ENCODE data around the gene CFAP221. TPM values are rescaled to one million over a fixed set of nuclear protein-coding genes. Genes with fewer than 3 reads are reported as not detected.

CFAP221 gene
- total RNA-seq, 5 donors from 2014 or later (not counting 1 experiment from before 2014, with no cell fraction given): not detected

DNA sequence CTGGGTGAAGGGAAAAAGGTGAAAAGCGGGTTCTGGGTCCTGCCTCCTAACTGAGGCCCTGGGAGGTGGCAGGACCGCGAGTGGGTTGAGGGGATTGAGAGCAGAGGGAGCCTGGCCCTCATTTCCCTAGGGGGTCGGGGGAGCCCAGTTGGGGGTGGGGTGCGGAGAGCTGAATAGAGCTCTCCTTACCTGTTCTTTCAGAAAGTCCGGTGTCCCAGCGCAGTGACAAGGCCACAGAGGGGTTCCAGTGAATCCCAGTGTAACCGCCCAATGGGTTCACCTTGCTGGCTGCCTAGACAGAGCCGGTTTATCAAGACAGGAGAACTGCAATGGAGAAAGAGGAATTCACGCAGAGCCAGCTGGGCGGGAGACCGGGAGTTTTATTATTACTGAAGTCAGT lies 157.1 kb downstream of the CFAP221 start:
- Mint-ChIP-seq H3K4me3 (no peak overlapping the region), H3K9me3 (no peaks in the 10 kb centered on the region), H3K27ac (no peak overlapping the region), H3K36me3 (peaks cover 10% of the 10 kb centered on the region), H3K4me1 (peaks cover 28 to 43% (median 32%) of the 10 kb centered on the region in 3 donors), H3K27me3 (peaks cover 0 to 7% of the 10 kb centered on the region in 2 donors)
- Histone ChIP-seq H3K9me3 (no peaks in the 10 kb centered on the region), H3K27ac (ENCODE audit: low read length) (no peak overlapping the region), H3K27me3 (replicated peaks in 1 of 2; ENCODE audit: control insufficient read depth in 2 of 2, extremely low read depth in 1 of 2, insufficient read depth in 2 of 2, low read length in 1 of 2) (peaks cover 0 to 7% of the 10 kb centered on the region in 2 experiments), H3K36me3 (ENCODE audit: control insufficient read depth in 2 of 2, extremely low read depth in 1 of 2, insufficient read depth in 1 of 2, low read length in 1 of 2) (no peaks in the 10 kb centered on the region), H3K4me3 (ENCODE audit: control insufficient read depth in 1 of 2, extremely low read depth in 1 of 2, low read length in 1 of 2) (no peak overlapping the region), H3K4me1 (ENCODE audit: control insufficient read depth in 1 of 2, extremely low read depth in 1 of 2, insufficient read depth in 2 of 2, low read length in 2 of 2) (peaks cover 20 to 40% of the 10 kb centered on the region in 2 experiments)
- WGBS (ENCODE audit: insufficient coverage): 82% methylated on average over 6 of the region's 12 CpGs
- CTCF ChIA-PET: interaction anchor here (0.6 to 1.3 kb wide), 2 partner anchors 146 to 475 kb away, joined by 3 to 6 read pairs; no protein-coding TSS in a partner anchor
- ATAC-seq (replicated peaks in 1 of 4) (no peak), DNase-seq (no peak)
- POLR2A ChIA-PET: no interaction called here

- CTCF ChIA-PET: interaction anchor here (0.7 to 2.0 kb wide), 7 partner anchors 117 to 1877 kb away, joined by 3 to 26 read pairs (median 3); no protein-coding TSS in a partner anchor
- H3K27ac Mint-ChIP-seq: no peak overlapping the region
Measured at GRCh38 chr2:119702203-119702917, 158.1 kb downstream of the CFAP221 start.

DNA sequence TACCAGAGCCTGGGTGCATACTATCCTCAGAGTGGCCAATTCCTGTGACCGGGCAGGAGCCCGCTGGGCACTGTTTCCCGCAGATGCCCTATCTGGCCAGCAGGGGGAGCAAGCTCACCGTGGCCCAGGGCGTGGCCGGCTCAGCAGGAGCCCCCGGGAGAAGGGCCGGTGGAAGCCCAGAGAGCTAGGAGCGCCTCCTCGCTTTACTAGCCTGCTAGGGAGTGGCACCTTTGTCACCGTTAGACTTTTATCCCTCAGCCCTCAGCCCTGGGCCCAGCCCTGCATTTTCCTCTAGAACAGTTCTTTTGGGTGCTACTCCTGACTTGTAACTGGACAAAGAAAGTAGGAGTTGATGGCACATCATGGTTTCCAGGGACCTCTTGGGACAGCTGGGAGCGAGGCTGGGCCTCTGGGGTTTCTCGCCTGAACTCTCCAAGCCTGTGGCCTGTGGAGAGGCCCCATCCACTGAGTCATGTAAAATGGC lies 158.7 kb downstream of the CFAP221 start:
- ATAC-seq (replicated peaks in 1 of 4) (peak; percentile 80 to 86 (median 82)), DNase-seq (peak; percentile 19 to 78 (median 49))
- CTCF ChIA-PET: interaction anchor here (0.7 to 2.0 kb wide), 8 partner anchors 117 to 1876 kb away, joined by 3 to 26 read pairs (median 3); no protein-coding TSS in a partner anchor
- Mint-ChIP-seq H3K4me3 (no peak overlapping the region), H3K36me3 (peaks cover 10% of the 10 kb centered on the region), H3K4me1 (peaks cover 13 to 28% (median 17%) of the 10 kb centered on the region in 3 donors), H3K9me3 (no peaks in the 10 kb centered on the region), H3K27me3 (peaks cover 0 to 5% of the 10 kb centered on the region in 2 donors), H3K27ac (no peak overlapping the region)
- H3K4me1 ChIP-seq (ENCODE audit: control insufficient read depth in 1 of 2, extremely low read depth in 1 of 2, insufficient read depth in 2 of 2, low read length in 2 of 2): peaks cover 5 to 24% of the 10 kb centered on the region in 2 experiments
- H3K36me3 ChIP-seq (ENCODE audit: control insufficient read depth in 2 of 2, extremely low read depth in 1 of 2, insufficient read depth in 1 of 2, low read length in 1 of 2): no peaks in the 10 kb centered on the region
- H3K4me3 ChIP-seq (ENCODE audit: control insufficient read depth in 1 of 2, extremely low read depth in 1 of 2, low read length in 1 of 2): no peak overlapping the region
- peak overlapping the region; percentile 9 for H3K27ac ChIP-seq (ENCODE audit: low read length)
- H3K27me3 ChIP-seq (replicated peaks in 1 of 2; ENCODE audit: control insufficient read depth in 2 of 2, extremely low read depth in 1 of 2, insufficient read depth in 2 of 2, low read length in 1 of 2): peaks cover 0 to 2% of the 10 kb centered on the region in 2 experiments
- H3K9me3 ChIP-seq: no peaks in the 10 kb centered on the region
- POLR2A ChIA-PET: no interaction called here
- 17% methylated on average over 12 of the region's 13 CpGs for WGBS (ENCODE audit: insufficient coverage)

More at GRCh38 chr2:119702203-119702917, 158.1 kb downstream of the CFAP221 start:
- no peak overlapping the region for H3K4me3 ChIP-seq (ENCODE audit: control insufficient read depth in 1 of 2, extremely low read depth in 1 of 2, low read length in 1 of 2)
- WGBS (ENCODE audit: insufficient coverage): no CpG with 5 or more reads among the region's 2 CpGs
- POLR2A ChIA-PET: no interaction called here
- peaks cover 0 to 7% of the 10 kb centered on the region in 2 donors for H3K27me3 Mint-ChIP-seq
- H3K27ac ChIP-seq (ENCODE audit: low read length): no peak overlapping the region
- ATAC-seq (replicated peaks in 1 of 4) (no peak), DNase-seq (no peak)
- H3K27me3 ChIP-seq (replicated peaks in 1 of 2; ENCODE audit: control insufficient read depth in 2 of 2, extremely low read depth in 1 of 2, insufficient read depth in 2 of 2, low read length in 1 of 2): peaks cover 0 to 2% of the 10 kb centered on the region in 2 experiments
- no peaks in the 10 kb centered on the region for H3K36me3 ChIP-seq (ENCODE audit: control insufficient read depth in 2 of 2, extremely low read depth in 1 of 2, insufficient read depth in 1 of 2, low read length in 1 of 2)
- H3K4me1 Mint-ChIP-seq: peaks cover 19 to 33% (median 23%) of the 10 kb centered on the region in 3 donors
- H3K4me3 Mint-ChIP-seq: no peak overlapping the region
- peaks cover 10% of the 10 kb centered on the region for H3K36me3 Mint-ChIP-seq
- H3K9me3 ChIP-seq: no peaks in the 10 kb centered on the region
- peaks cover 11 to 30% of the 10 kb centered on the region in 2 experiments for H3K4me1 ChIP-seq (ENCODE audit: control insufficient read depth in 1 of 2, extremely low read depth in 1 of 2, insufficient read depth in 2 of 2, low read length in 2 of 2)
- no peaks in the 10 kb centered on the region for H3K9me3 Mint-ChIP-seq

GRCh38 chr2:119703526-119703925 lies 159.3 kb downstream of the CFAP221 start:
- no peaks in the 10 kb centered on the region for H3K9me3 ChIP-seq
- H3K4me3 ChIP-seq (ENCODE audit: control insufficient read depth in 1 of 2, extremely low read depth in 1 of 2, low read length in 1 of 2): no peak overlapping the region

GRCh38 chr2:119704670-119705120 lies 160.4 kb downstream of the CFAP221 start:
- H3K9me3 Mint-ChIP-seq: no peaks in the 10 kb centered on the region
- Histone ChIP-seq H3K27me3 (replicated peaks in 1 of 2; ENCODE audit: control insufficient read depth in 2 of 2, extremely low read depth in 1 of 2, insufficient read depth in 2 of 2, low read length in 1 of 2) (peaks cover 0 to 2% of the 10 kb centered on the region in 2 experiments), H3K27ac (ENCODE audit: low read length) (peak overlapping the region; percentile 70), H3K9me3 (no peaks in the 10 kb centered on the region), H3K4me1 (ENCODE audit: control insufficient read depth in 1 of 2, extremely low read depth in 1 of 2, insufficient read depth in 2 of 2, low read length in 2 of 2) (peaks cover 0 to 14% of the 10 kb centered on the region in 2 experiments), H3K36me3 (ENCODE audit: control insufficient read depth in 2 of 2, extremely low read depth in 1 of 2, insufficient read depth in 1 of 2, low read length in 1 of 2) (peaks cover 0 to 3% of the 10 kb centered on the region in 2 donors), H3K4me3 (ENCODE audit: control insufficient read depth in 1 of 2, extremely low read depth in 1 of 2, low read length in 1 of 2) (no peak overlapping the region)
- CTCF ChIA-PET: interaction anchor here (0.6 to 2.0 kb wide), 9 partner anchors 10 to 1969 kb away, joined by 3 to 6 read pairs (median 4); partner anchors contain the start of gene TMEM177 (in 1 of the 2)
- H3K36me3 Mint-ChIP-seq: peaks cover 10% of the 10 kb centered on the region
- peaks cover 0 to 4% of the 10 kb centered on the region in 2 donors for H3K27me3 Mint-ChIP-seq
- peak overlapping the region; percentile 86 to 88 for H3K27ac Mint-ChIP-seq
- peak in 1 of 35 experiments; percentile 46 for DNase-seq
- peaks cover 6 to 21% (median 7%) of the 10 kb centered on the region in 3 donors for H3K4me1 Mint-ChIP-seq
- POLR2A ChIA-PET: interaction anchor here (0.5 to 0.7 kb wide), 2 partner anchors 118 to 125 kb away, joined by 3 to 5 read pairs; no protein-coding TSS in a partner anchor
- peak in 1 of 4 experiments; percentile 40 for ATAC-seq (replicated peaks in 1 of 4)
- WGBS (ENCODE audit: insufficient coverage): 50% methylated on average over 1 of the region's 2 CpGs
- no peak overlapping the region for H3K4me3 Mint-ChIP-seq

More at GRCh38 chr2:119703526-119703925, 159.3 kb downstream of the CFAP221 start:
- H3K27me3 Mint-ChIP-seq: peaks cover 0 to 4% of the 10 kb centered on the region in 2 donors
- peaks cover 10% of the 10 kb centered on the region for H3K36me3 Mint-ChIP-seq
- Histone ChIP-seq H3K27me3 (replicated peaks in 1 of 2; ENCODE audit: control insufficient read depth in 2 of 2, extremely low read depth in 1 of 2, insufficient read depth in 2 of 2, low read length in 1 of 2) (peaks cover 0 to 2% of the 10 kb centered on the region in 2 experiments), H3K4me1 (ENCODE audit: control insufficient read depth in 1 of 2, extremely low read depth in 1 of 2, insufficient read depth in 2 of 2, low read length in 2 of 2) (peaks cover 0 to 18% of the 10 kb centered on the region in 2 experiments), H3K27ac (ENCODE audit: low read length) (peak overlapping the region; percentile 70), H3K36me3 (ENCODE audit: control insufficient read depth in 2 of 2, extremely low read depth in 1 of 2, insufficient read depth in 1 of 2, low read length in 1 of 2) (peaks cover 0 to 2% of the 10 kb centered on the region in 2 donors)
- ChIA-PET CTCF (interaction anchor here (0.7 to 2.0 kb wide), 9 partner anchors 9 to 1875 kb away, joined by 3 to 26 read pairs (median 3); partner anchors contain the start of gene TMEM177 (in 1 of the 2)), POLR2A (no interaction called here)
- WGBS (ENCODE audit: insufficient coverage): 100% methylated on average over 1 of the region's 5 CpGs
- ATAC-seq (replicated peaks in 1 of 4) (no peak), DNase-seq (no peak)
- peaks cover 7 to 24% (median 12%) of the 10 kb centered on the region in 3 donors for H3K4me1 Mint-ChIP-seq
- peak overlapping the region in 1 of 2 donors; percentile 11 for H3K27ac Mint-ChIP-seq
- no peak overlapping the region for H3K4me3 Mint-ChIP-seq
- no peaks in the 10 kb centered on the region for H3K9me3 Mint-ChIP-seq

DNA sequence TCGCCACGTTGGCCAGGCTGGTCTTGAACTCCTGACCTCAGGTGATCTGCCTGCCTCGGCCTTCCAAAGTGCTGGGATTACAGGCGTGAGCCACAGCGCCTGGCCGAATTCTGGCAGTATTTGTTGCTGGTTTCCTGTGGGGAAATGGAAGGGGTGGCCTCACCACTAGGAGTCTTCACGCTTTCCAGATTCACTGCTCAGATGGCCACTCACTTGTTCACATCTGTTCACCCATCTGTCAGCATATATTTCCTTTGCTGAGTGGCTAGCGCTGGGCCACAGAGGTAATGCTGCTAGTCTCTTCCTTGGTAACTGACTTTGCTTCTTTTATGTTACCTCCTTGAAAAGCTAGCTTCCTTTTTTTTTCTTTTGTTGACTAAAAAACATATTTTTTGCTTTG lies 162.0 kb downstream of the CFAP221 start:
- Histone ChIP-seq H3K9me3 (no peaks in the 10 kb centered on the region), H3K4me3 (ENCODE audit: control insufficient read depth in 1 of 2, extremely low read depth in 1 of 2, low read length in 1 of 2) (no peak overlapping the region), H3K27me3 (replicated peaks in 1 of 2; ENCODE audit: control insufficient read depth in 2 of 2, extremely low read depth in 1 of 2, insufficient read depth in 2 of 2, low read length in 1 of 2) (peaks cover 0 to 2% of the 10 kb centered on the region in 2 experiments), H3K4me1 (ENCODE audit: control insufficient read depth in 1 of 2, extremely low read depth in 1 of 2, insufficient read depth in 2 of 2, low read length in 2 of 2) (peaks cover 0 to 14% of the 10 kb centered on the region in 2 experiments), H3K27ac (ENCODE audit: low read length) (no peak overlapping the region), H3K36me3 (ENCODE audit: control insufficient read depth in 2 of 2, extremely low read depth in 1 of 2, insufficient read depth in 1 of 2, low read length in 1 of 2) (peaks cover 0 to 3% of the 10 kb centered on the region in 2 donors)
- CTCF ChIA-PET: interaction anchor here in 1 of 2 donors (0.6 to 1.0 kb wide), 2 partner anchors 469 to 542 kb away, joined by 3 read pairs; no protein-coding TSS in a partner anchor
- ATAC-seq (replicated peaks in 1 of 4) (no peak), DNase-seq (no peak)
- Mint-ChIP-seq H3K4me1 (peaks cover 6 to 21% (median 7%) of the 10 kb centered on the region in 3 donors), H3K36me3 (peaks cover 10% of the 10 kb centered on the region), H3K4me3 (no peak overlapping the region), H3K9me3 (no peaks in the 10 kb centered on the region), H3K27ac (no peak overlapping the region), H3K27me3 (peaks cover 0 to 2% of the 10 kb centered on the region in 2 donors)
- POLR2A ChIA-PET: no interaction called here
- 93% methylated on average over 3 of the region's 8 CpGs for WGBS (ENCODE audit: insufficient coverage)
